AG04450 (cell line): ENCODE results near the gene MED13L. TPM values are rescaled to one million over a fixed set of nuclear protein-coding genes. Genes with fewer than 3 reads are reported as not detected.

Source experiments
- CTCF ChIA-PET: fragments of 300-600, 350-600 bp; formaldehyde crosslinking; extraction: SDS; loops from one replicate; lab custom pipeline; 2022; ENCODE audit warnings: antibody characterized with exemption, inconsistent platforms; lab: Charles Lee
- POLR2A ChIA-PET: fragments of 350-600 bp; formaldehyde crosslinking; extraction: SDS; loops from one replicate; lab custom pipeline; 2021; ENCODE audit warnings: antibody characterized with exemption, inconsistent platforms; lab: Yijun Ruan, JAX
- DNase-seq: peaks from one replicate; pipeline ENCODE4 v3.0.0-alpha.2; 2011; ENCODE audit warnings: low read depth, low spot score
- H3K27ac ChIP-seq: one replicate; pipeline ENCODE4 v1.5.1; 2012; ENCODE audit warnings: low read depth, low read length, control low read depth
- H3K27me3 ChIP-seq: one replicate; pipeline ENCODE4 v1.6.0; 2012; ENCODE audit warnings: low read length; ENCODE audit not compliant: control insufficient read depth, insufficient read depth
- H3K4me3 ChIP-seq: 2 replicates; pipeline ENCODE4 v1.5.1; 2011; ENCODE audit warnings: mild to moderate bottlenecking, low read depth, low read length, control low read depth
- H3K9me3 ChIP-seq: 2 replicates; pipeline ENCODE4 v1.5.1; 2012; ENCODE audit warnings: low read length; ENCODE audit not compliant: control insufficient read depth, insufficient read depth
- CTCF ChIP-seq: IDR thresholded peaks from 2 replicates; pipeline ENCODE4 v1.5.1; 2011; ENCODE audit warnings: low read depth, low read length, control low read depth, inconsistent platforms
- polyA plus RNA-seq: library from polyadenylated mRNA; depleted of rRNA; stranded (reverse); fragments of >200 nt; gene quantifications from 2 replicates; pipeline ENCODE4 v1.2.3, GENCODE V29; 2011

Gene MED13L
- polyA plus RNA-seq, 1 experiment, result 56.2 TPM

GRCh38 chr12:116092776-116093175, 184.7 kb downstream of the MED13L start:
- Histone ChIP-seq H3K9me3 (no peaks in the 10 kb centered on the region), H3K27me3 (no peaks in the 10 kb centered on the region), H3K27ac (no peak overlapping the region), H3K4me3 (no peak overlapping the region)
- no peak for DNase-seq
- TF ChIP-seq CTCF, result no peak
- CTCF ChIA-PET, result no interaction called here
- POLR2A ChIA-PET, result no interaction called here

- H3K4me3 ChIP-seq, result no peak overlapping the region
- H3K27ac ChIP-seq, result no peak overlapping the region
- H3K9me3 ChIP-seq, result no peaks in the 10 kb centered on the region
- H3K27me3 ChIP-seq, result no peaks in the 10 kb centered on the region
- TF ChIP-seq CTCF, result no peak
- ChIA-PET POLR2A (no interaction called here), CTCF (interaction anchor here (1.4 kb wide), 1 partner anchor 77 kb away, joined by 7 read pairs; no protein-coding TSS in a partner anchor)
- DNase-seq, result no peak
These were observed 185.3 kb downstream of the MED13L start for GRCh38 chr12:116092162-116092561.

GRCh38 chr12:116091579-116091978, 185.9 kb downstream of the MED13L start:
- H3K9me3 ChIP-seq, result no peaks in the 10 kb centered on the region
- POLR2A ChIA-PET, result interaction anchor here (0.6 kb wide), 1 partner anchor 29 kb away, joined by 8 read pairs; no protein-coding TSS in a partner anchor
- no peak overlapping the region for H3K4me3 ChIP-seq
- DNase-seq, result no peak
- no peak overlapping the region for H3K27ac ChIP-seq
- TF ChIP-seq CTCF, result no peak
- CTCF ChIA-PET, result interaction anchor here (0.7 to 1.4 kb wide), 2 partner anchors 44 to 76 kb away, joined by 3 to 7 read pairs; no protein-coding TSS in a partner anchor
- H3K27me3 ChIP-seq, result no peaks in the 10 kb centered on the region

- ChIA-PET POLR2A (no interaction called here), CTCF (interaction anchor here (0.6 kb wide), 1 partner anchor 610 kb away, joined by 3 read pairs; no protein-coding TSS in a partner anchor)
- no peaks in the 10 kb centered on the region for H3K9me3 ChIP-seq
- H3K27me3 ChIP-seq, result no peaks in the 10 kb centered on the region
- H3K27ac ChIP-seq, result no peak overlapping the region
- no peak for DNase-seq
- no peak overlapping the region for H3K4me3 ChIP-seq
- no peak for TF ChIP-seq CTCF
These were observed 187.0 kb downstream of the MED13L start for GRCh38 chr12:116090516-116090915.

DNA sequence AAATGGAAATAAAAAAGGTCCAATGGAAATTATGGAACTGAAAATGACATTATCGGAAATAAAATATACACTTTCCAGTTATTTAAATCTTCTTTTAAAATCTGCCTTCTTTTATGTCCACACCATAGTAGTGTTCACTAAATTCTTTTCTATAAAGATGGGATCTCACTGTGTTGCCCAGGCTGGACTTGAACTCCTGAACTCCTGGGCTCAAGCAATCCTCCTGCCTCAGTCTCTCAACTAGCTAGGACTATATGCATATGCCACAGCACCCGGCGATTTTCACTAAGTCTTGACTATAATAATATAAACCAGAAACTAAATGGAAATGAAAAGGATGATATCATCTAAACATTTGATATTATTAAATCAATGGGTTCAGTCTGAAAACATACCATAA, 188.4 kb downstream of the MED13L start:
- TF ChIP-seq CTCF, result no peak
- Histone ChIP-seq H3K27me3 (no peaks in the 10 kb centered on the region), H3K9me3 (no peaks in the 10 kb centered on the region), H3K27ac (no peak overlapping the region), H3K4me3 (no peak overlapping the region)
- CTCF ChIA-PET, result interaction anchor here (0.6 kb wide), 1 partner anchor 69 kb away, joined by 3 read pairs; no protein-coding TSS in a partner anchor
- POLR2A ChIA-PET, result no interaction called here
- no peak for DNase-seq
